Esophagus muscularis mucosa (tissue), 4 donors: ENCODE data around the gene PAXIP1. TPM values are rescaled to one million over a fixed set of nuclear protein-coding genes. Genes with fewer than 3 reads are reported as not detected.
A peak's percentile ranks its signal among the peaks of the same experiment; 100 is the strongest.

ENCODE experiments used
- DNase-seq: peaks from one replicate; pipeline ENCODE4 v3.0.0-alpha.2; 2017; ENCODE audit errors: extremely low spot score
- H3K27ac ChIP-seq, 4 donors: fragments of 200-600 bp; sonication (generic); replicated peaks in 1 of 4; 1 replicate in 3 of 4; 2 replicates in 1 of 4; pipeline ENCODE4 v1.5.1; 2016 to 2019; ENCODE audit warnings: mild to moderate bottlenecking in 1 of 4
- H3K27me3 ChIP-seq, 4 donors: fragments of 200-600 bp; sonication (generic); one replicate each; pipeline versions ENCODE4 v1.5.1 to v1.6.0; 2016 to 2019
- H3K36me3 ChIP-seq, 4 donors: fragments of 200-600 bp; sonication (generic); one replicate each; pipeline ENCODE4 v1.5.1; 2016 to 2019
- H3K4me1 ChIP-seq, 4 donors: fragments of 200-600 bp; sonication (generic); one replicate each; pipeline ENCODE4 v1.5.1; 2016 to 2019
- H3K4me3 ChIP-seq, 4 donors: fragments of 200-600 bp; sonication (generic); 1 replicate in 2 of 4; 2 replicates in 2 of 4; pipeline ENCODE4 v1.5.1; 2016 to 2019; ENCODE audit warnings: mild to moderate bottlenecking in 4 of 4, moderate library complexity in 1 of 4
- H3K9me3 ChIP-seq, 4 donors: fragments of 200-600 bp; sonication (generic); 1 replicate in 3 of 4; 2 replicates in 1 of 4; pipeline ENCODE4 v1.5.1; 2016 to 2019
- EP300 ChIP-seq: sonication (generic); formaldehyde crosslinking; IDR thresholded peaks from one replicate; pipeline ENCODE4 v1.6.1; 2017; ENCODE audit warnings: antibody characterized with exemption
- POLR2A ChIP-seq: fragments of 450-650 bp; IDR thresholded peaks from one replicate; pipeline ENCODE4 v1.6.1; 2017; ENCODE audit warnings: antibody characterized with exemption, moderate library complexity, mild to moderate bottlenecking, low read depth
- POLR2AphosphoS5 ChIP-seq, 2 donors: sonication (generic); formaldehyde crosslinking; IDR thresholded peaks; one replicate each; pipeline ENCODE4 v1.6.1; 2017; ENCODE audit warnings: antibody characterized with exemption in 2 of 2
- WGBS: methylation state at CpG from one replicate; pipeline ENCODE4 v1.1.5; 2018; 5-methylcytosine and 5-hydroxymethylcytosine counted together
- intact Hi-C: fragments of 100-400 bp; cut with DNase I; formaldehyde crosslinking; loops from one replicate; pipeline ENCODE4 v1.15.1; 2023
- total RNA-seq, 4 donors: library from RNA; depleted of rRNA; stranded (reverse); fragments of >200 nt; gene quantifications; one replicate each; pipeline versions ENCODE4 v1.1.0 to v1.2.1, GENCODE V29; 2016
- TF ChIP-seq, protein P1 (sequence below), 3 experiments: fragments of 200-600 bp in 2 of 3; fragments of 450-650 bp in 1 of 3; sonication (generic) in 2 of 3; IDR thresholded peaks; one replicate each; pipeline ENCODE4 v1.5.1; 2017 to 2019; ENCODE audit warnings: antibody characterized with exemption in 3 of 3, mild to moderate bottlenecking in 2 of 3, moderate library complexity in 1 of 3

The PAXIP1 gene
- total RNA-seq, 4 donors from 2014 or later, result 7.6 to 12.3 (median 9.5) TPM

DNA sequence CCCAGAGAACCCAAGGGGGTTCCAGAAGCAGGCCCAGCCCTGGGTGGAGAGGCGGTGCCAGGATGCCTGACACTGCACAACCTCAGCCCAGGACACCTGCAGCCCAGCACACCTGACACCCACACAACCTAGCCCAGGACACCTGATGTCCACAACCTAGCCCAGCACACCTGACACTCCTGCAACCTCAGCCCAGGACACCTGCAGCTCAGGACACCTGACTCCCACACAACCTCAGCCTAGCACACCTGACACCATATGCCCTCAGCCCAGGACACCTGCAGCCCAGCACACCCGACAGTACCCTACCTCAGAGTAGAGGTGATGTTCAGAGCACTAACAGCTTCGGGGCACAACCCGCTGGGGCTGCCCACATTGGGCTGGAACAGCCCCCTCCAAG is 87.3 kb downstream of the PAXIP1 start:
- no peak overlapping the region for H3K27ac ChIP-seq
- DNase-seq, result no peak
- no peaks in the 10 kb centered on the region for H3K36me3 ChIP-seq
- no CpG with 5 or more reads among the region's 4 CpGs for WGBS
- no peak overlapping the region for H3K4me3 ChIP-seq
- H3K4me1 ChIP-seq, result peaks cover 8 to 15% (median 11%) of the 10 kb centered on the region in 4 donors
- peaks cover 0 to 10% (median 8%) of the 10 kb centered on the region in 4 donors for H3K9me3 ChIP-seq
- no peak for TF ChIP-seq POLR2A
- no peak for TF ChIP-seq EP300
- TF ChIP-seq, protein P1, sequence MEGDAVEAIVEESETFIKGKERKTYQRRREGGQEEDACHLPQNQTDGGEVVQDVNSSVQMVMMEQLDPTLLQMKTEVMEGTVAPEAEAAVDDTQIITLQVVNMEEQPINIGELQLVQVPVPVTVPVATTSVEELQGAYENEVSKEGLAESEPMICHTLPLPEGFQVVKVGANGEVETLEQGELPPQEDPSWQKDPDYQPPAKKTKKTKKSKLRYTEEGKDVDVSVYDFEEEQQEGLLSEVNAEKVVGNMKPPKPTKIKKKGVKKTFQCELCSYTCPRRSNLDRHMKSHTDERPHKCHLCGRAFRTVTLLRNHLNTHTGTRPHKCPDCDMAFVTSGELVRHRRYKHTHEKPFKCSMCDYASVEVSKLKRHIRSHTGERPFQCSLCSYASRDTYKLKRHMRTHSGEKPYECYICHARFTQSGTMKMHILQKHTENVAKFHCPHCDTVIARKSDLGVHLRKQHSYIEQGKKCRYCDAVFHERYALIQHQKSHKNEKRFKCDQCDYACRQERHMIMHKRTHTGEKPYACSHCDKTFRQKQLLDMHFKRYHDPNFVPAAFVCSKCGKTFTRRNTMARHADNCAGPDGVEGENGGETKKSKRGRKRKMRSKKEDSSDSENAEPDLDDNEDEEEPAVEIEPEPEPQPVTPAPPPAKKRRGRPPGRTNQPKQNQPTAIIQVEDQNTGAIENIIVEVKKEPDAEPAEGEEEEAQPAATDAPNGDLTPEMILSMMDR (IDR thresholded peaks at IDR 0.05), result no peak
- no peak for TF ChIP-seq POLR2AphosphoS5 (IDR thresholded peaks at IDR 0.05)
- H3K27me3 ChIP-seq, result peaks cover 0 to 40% (median 4%) of the 10 kb centered on the region in 4 donors
- intact Hi-C loops, result no loop called here

DNA sequence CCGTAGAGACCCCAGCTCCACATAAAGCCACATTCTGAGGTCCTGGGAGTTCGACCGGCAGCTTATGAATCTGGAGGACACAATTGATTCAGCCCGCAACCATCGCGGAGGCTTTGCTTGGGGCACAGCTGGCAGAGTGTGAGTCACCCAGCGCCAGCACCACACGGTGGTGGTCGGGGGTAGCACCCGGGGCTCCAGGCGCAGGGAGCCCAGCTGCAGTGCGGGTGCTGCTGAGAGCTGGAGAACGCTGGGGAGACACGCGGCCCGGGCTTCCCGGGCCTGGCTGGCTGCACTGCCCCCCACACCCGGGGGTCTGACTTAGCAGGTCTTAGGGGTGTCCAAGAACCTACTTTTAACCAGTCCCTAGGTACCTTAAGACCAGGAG is 87.9 kb downstream of the PAXIP1 start:
- Histone ChIP-seq H3K36me3 (no peaks in the 10 kb centered on the region), H3K27ac (no peak overlapping the region), H3K9me3 (peaks cover 0 to 13% (median 9%) of the 10 kb centered on the region in 4 donors), H3K4me1 (peaks cover 8 to 15% (median 11%) of the 10 kb centered on the region in 4 donors), H3K27me3 (peaks cover 0 to 46% (median 4%) of the 10 kb centered on the region in 4 donors), H3K4me3 (no peak overlapping the region)
- intact Hi-C loops, result loop anchor here (5.0 kb wide), 1 partner anchor 432 kb away; no protein-coding TSS in a partner anchor
- TF ChIP-seq, protein P1 (IDR thresholded peaks at IDR 0.05), result no peak
- TF ChIP-seq POLR2AphosphoS5 (IDR thresholded peaks at IDR 0.05) (no peak), EP300 (no peak), POLR2A (no peak)
- DNase-seq, result no peak
- WGBS, result 64% methylated on average over 4 of the region's 18 CpGs

DNA sequence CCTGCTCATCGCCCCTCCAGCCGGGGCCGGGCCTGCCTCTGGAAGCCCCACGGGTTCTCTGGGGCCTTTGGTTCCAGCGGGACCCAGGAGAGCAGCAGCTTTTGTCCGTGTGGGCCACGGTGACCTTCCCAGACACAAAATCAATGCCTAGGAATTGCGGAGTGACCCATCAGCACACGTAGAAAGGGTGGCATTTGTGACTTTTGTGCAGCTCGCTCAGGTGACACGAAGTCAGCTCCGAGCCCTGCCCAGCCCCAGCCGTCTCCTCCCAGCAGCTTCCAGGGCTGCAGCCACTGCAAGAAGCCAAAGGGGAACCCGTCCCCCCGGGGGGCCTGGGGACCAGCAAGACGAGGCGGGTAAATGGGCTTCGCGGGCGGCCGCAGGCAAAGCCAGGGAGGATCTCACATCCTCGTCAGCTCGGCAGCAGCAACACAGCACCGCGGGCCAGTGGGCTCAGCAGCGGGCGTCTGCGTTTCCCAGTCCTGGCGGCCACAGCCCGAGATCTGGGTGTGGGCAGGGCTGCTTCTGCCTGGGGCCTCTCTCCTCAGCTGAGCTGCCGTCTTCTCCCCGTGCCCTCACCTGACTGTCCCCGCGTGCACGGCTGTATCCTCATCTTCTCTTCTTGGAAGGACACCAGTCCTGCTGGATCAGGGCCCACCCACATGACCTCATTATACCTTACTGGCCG is 88.5 kb downstream of the PAXIP1 start:
- peaks cover 0 to 51% (median 4%) of the 10 kb centered on the region in 4 donors for H3K27me3 ChIP-seq
- intact Hi-C loops, result loop anchor here (5.0 kb wide), 1 partner anchor 433 kb away; no protein-coding TSS in a partner anchor
- TF ChIP-seq POLR2AphosphoS5 (IDR thresholded peaks at IDR 0.05) (no peak), POLR2A (no peak), EP300 (no peak)
- TF ChIP-seq, protein P1 (IDR thresholded peaks at IDR 0.05), result no peak
- peak overlapping the region; percentile 39 to 48 (median 44) for H3K4me3 ChIP-seq
- WGBS, result 63% methylated on average over 7 of the region's 36 CpGs
- no peak for DNase-seq
- H3K9me3 ChIP-seq, result peaks cover 0 to 13% (median 9%) of the 10 kb centered on the region in 4 donors
- no peaks in the 10 kb centered on the region for H3K36me3 ChIP-seq
- no peak overlapping the region for H3K27ac ChIP-seq
- peaks cover 8 to 15% (median 11%) of the 10 kb centered on the region in 4 donors for H3K4me1 ChIP-seq

DNA sequence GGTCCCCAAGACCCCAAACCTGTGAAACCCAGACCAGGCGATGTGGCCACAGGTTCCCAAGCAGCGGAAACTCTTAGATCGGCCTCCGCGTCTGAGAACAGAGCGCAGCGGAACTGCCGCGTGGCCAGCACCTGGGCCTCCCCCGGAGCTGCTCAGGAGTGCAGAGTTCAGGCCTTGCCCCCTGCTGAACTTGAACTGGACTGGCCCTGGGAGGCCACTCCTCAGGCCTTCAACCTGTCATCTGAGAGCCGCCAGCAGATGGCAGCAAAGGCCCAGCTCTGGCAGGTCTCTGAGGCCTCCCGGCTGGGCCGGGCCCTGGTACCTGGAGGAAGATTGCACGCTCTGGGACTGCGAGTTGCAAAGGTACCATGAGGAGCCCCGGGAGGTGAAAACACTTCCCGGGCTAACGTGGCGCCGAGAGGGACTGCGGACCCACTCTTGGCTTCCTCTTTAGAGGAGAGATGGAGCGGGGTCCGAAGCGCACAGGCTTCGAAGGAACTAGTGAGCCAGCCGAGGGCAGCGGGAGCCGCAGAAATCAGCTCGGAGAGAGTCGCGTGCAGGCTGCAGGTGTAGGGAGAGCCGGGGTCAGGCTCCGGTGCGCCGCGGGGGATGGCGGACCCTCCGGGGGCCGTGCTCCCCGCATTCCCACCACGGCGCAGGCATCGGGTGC is 89.2 kb downstream of the PAXIP1 start:
- Histone ChIP-seq H3K27ac (no peak overlapping the region), H3K27me3 (peaks cover 0 to 58% (median 4%) of the 10 kb centered on the region in 4 donors), H3K36me3 (no peaks in the 10 kb centered on the region), H3K4me3 (peak overlapping the region; percentile 39 to 48 (median 44)), H3K4me1 (peaks cover 8 to 15% (median 11%) of the 10 kb centered on the region in 4 donors), H3K9me3 (peaks cover 0 to 13% (median 9%) of the 10 kb centered on the region in 4 donors)
- TF ChIP-seq POLR2AphosphoS5 (IDR thresholded peaks at IDR 0.05), result peak in 1 of 2 donors; percentile 18
- TF ChIP-seq, protein P1 (IDR thresholded peaks at IDR 0.05), result peak in 2 of 3 experiments; percentile 81
- no peak for TF ChIP-seq POLR2A
- intact Hi-C loops, result loop anchor here (5.0 kb wide), 1 partner anchor 434 kb away; no protein-coding TSS in a partner anchor
- DNase-seq, result no peak
- 40% methylated on average over 7 of the region's 43 CpGs for WGBS
